NCI-H146 treated with DMSO at 0.1 percent for 48 hours (cell line): Measurements from ENCODE around the gene FOXS1.
"Not testable (repeated sequence)": the region's sequence is repeated elsewhere in the genome, so short reads cannot be mapped to it uniquely, and the experiment has no call there.

Source experiments
- DNase-seq: peaks from one replicate; lab custom pipeline; 2025; ENCODE audit not compliant: unreplicated experiment; lab: John Stamatoyannopoulos, UW

FOXS1 gene

GRCh38 chr20:31840906-31841816, 4.2 kb downstream of the FOXS1 start:
- DNase-seq, result no peak

GRCh38 chr20:31839782-31840487, 5.5 kb downstream of the FOXS1 start:
- no peak for DNase-seq

GRCh38 chr20:31838646-31839292, 6.6 kb downstream of the FOXS1 start:
- no peak for DNase-seq

- DNase-seq, result no peak
Measured at GRCh38 chr20:31837896-31838397, 7.5 kb downstream of the FOXS1 start.

- DNase-seq, result no peak
Measured at GRCh38 chr20:31836853-31837608, 8.4 kb downstream of the FOXS1 start.

- DNase-seq, result no peak
Measured at GRCh38 chr20:31835977-31836852, 9.2 kb downstream of the FOXS1 start.

- DNase-seq, result no peak
Measured at GRCh38 chr20:31835554-31835953, 9.8 kb downstream of the FOXS1 start.

GRCh38 chr20:31833931-31834521, 11.4 kb downstream of the FOXS1 start:
- no peak for DNase-seq

- peak; percentile 33 for DNase-seq
Measured at GRCh38 chr20:31833130-31833930, 12.1 kb downstream of the FOXS1 start.

- DNase-seq, result no peak
Measured at GRCh38 chr20:31831771-31832306, 13.6 kb downstream of the FOXS1 start.

GRCh38 chr20:31831211-31831610, 14.2 kb downstream of the FOXS1 start:
- DNase-seq, result no peak

- no peak for DNase-seq
Measured at GRCh38 chr20:31830406-31830981, 14.9 kb downstream of the FOXS1 start.

GRCh38 chr20:31829731-31830130, 15.7 kb downstream of the FOXS1 start:
- no peak for DNase-seq

GRCh38 chr20:31828016-31828415, 17.4 kb downstream of the FOXS1 start:
- not testable (repeated sequence) for DNase-seq

GRCh38 chr20:31827059-31827458, 18.3 kb downstream of the FOXS1 start:
- no peak for DNase-seq

- DNase-seq, result no peak
Measured at GRCh38 chr20:31826074-31826473, 19.3 kb downstream of the FOXS1 start.

GRCh38 chr20:31824554-31825313, 20.7 kb downstream of the FOXS1 start:
- DNase-seq, result no peak
